NCI-H446 (cell line): ENCODE measurements around the gene PRKACA.
"Not testable (repeated sequence)": the region's sequence is repeated elsewhere in the genome, so short reads cannot be mapped to it uniquely, and the experiment has no call there.

ENCODE experiments used
- DNase-seq, 2 experiments: peaks; one replicate each; lab custom pipeline; 2025; lab: John Stamatoyannopoulos, UW

The PRKACA gene

DNA sequence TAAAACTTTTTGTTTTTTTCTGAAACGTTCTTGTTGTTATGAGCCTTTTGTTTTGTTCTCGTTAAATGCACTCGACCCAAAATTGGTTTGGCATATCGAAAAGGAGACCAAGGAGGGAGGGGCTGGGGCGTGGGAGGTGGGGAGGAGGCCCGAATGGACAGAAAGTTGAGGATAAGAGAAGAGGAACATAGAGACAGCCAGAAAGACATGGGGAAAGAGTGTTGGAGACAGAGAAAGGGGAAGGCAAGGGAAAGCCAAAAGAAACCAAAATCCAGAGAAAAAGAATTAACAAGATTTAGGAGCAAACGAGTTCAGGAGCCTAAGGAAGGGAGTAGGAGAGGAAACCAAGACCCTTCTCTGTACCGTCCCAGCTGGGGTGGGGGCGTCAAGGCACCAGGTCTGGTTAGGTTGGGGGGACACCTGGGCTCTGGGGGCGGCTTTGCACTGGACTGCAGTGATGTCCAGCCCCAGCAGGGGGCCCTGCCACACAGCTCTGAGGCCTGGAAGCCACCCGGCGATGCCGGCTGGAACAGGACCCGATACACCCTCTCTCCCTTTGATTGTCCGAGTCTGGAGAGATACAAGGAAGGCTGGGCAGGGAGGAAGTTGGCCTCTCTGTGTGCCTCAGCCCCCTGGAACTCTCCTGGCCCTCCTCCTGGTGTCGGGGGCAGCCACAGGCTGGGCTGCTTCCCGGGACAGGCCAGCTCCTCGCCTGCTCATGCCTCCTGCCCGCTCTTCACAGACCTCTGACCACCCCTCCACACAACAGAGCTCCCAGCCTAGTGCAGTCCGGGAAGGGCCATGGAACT lies 30.4 kb upstream of the PRKACA start:
- DNase-seq, result no peak

DNA sequence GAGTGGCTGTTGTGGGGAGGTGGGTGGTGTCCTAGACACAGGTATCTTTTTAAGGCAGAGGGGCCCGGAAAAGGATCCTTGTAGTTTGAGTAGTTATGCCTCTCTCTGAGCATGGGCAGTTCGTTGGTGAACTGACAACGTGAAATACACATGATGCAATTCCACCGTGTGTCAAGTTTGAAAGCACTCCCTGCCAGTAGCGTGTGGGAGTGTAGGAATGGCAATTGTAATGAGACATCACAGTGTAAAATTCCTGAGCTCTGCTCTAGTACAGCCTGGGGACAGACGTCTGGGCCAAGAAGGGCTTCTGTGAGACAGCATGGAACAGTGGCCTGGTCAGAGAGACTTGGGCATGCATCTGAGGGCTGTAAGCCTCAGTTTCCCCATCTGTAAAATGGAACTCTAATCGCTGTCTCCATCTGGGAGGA lies 29.2 kb upstream of the PRKACA start:
- DNase-seq, result no peak

DNA sequence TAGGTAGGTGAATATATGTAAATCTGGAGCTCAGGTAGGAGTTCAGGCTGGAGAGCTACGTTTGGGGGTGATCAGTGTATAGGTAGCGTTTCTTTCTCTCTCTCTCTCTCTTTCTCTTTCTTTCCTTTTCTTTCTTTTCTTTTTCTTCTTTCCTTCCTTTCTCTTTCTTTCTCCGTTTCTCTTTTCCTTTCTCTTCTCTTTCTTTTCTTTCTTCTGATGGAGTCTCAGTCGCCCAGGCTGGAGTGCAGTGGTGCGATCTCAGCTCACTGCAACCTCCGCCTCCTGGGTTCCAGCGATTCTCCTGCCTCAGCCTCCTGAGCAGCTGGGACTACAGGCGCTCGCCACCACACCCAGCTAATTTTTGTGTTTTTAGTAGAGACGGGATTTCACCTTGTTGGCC lies 28.6 kb upstream of the PRKACA start:
- DNase-seq, result not testable (repeated sequence)

DNA sequence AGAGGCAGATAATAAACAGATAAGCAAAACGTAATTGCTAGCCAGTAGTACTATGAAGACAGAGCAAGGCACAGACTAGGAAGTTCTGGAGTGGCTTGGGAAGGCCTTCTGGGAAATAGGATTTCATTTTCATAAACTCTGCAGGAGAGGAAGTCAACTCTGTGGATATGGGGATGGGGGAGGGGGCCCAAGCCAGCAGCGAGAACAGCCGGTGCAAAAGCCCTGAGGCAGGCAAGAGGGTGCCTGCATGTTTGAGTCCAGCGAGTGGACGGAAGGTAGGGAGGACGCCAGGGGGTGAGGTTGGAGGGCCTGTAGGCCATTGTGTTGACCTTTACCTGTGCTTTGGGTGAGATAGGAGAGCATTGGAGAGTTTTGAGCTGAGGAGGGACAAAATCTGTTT lies 27.8 kb upstream of the PRKACA start:
- no peak for DNase-seq

DNA sequence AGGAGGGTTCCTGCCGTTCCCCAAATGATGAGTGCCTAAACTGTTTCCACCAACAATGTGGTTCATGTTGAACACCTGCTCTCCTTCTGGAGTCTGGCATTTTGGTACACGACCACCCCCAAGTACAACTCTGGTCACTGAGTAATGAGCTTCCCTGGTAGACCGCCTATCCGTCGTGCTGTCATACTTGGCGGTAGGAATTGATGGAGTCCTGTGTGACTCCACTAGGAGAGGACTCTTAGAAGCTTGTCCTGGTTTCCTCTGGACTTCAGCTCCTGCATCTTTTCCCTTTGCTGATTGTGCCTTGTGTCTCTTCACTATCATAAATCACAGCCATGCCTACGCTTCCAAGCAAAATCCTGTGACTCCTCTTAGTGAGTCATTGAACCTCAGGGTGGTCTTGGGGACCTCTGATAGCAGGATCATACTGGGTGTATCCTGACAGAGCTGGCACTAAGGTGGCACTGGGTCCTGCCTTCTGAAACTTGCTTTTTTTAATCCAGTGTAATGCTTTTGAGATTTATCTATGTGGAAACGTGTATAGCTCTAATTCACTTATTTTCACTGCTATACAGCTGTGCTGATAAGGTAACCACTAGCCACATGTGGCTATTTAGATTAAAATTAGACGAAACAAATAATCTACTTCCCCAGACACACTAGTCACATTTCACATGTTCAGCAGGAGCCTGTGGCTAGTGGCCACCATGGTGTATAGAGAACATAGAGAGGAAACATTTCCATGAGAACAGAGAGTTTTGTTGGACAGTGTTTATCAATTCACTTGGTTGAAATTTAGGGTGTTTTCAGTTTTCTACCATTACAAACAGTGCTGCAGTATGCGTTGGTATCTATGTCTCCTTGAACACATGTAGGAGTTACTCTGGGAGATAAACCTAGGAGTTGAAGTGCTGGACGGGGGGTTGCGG lies 25.0 kb upstream of the PRKACA start:
- DNase-seq, result no peak

- no peak for DNase-seq
Measured at GRCh38 chr19:14141041-14141440, 23.5 kb upstream of the PRKACA start.

GRCh38 chr19:14139944-14140343 lies 22.4 kb upstream of the PRKACA start:
- no peak for DNase-seq

DNA sequence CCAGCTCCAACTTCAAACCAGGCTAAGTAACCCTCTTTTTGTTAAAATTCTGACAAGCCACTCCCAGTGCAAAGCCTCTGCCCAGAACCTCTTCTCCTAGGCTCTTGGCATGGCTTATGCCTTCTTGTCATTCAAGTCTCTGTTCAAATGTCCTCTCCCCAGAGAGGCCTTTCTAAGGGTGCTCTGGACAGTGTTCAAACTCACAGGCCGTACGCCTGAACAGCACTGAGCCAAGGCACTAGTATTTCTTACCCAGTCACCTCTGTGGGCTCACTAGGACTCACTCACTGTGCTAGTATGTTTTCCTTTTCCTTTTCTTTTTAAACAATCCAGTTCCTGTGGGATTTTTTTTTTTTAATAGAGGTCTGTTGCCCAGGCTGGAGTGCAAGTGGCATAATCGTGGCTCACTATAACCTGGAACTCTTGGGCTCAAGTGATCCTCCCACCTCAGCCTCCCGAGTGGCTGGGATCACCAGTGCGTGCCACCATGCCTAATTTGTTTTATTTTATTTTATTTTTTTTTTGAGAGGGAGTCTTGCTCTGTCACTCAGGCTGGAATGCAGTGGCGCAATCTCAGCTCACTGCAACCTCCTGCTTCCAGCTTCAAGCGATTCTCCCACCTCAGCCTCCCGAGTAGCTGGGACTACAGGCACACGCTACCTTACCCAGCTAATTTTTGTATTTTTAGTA lies 21.2 kb upstream of the PRKACA start:
- DNase-seq, result no peak

DNA sequence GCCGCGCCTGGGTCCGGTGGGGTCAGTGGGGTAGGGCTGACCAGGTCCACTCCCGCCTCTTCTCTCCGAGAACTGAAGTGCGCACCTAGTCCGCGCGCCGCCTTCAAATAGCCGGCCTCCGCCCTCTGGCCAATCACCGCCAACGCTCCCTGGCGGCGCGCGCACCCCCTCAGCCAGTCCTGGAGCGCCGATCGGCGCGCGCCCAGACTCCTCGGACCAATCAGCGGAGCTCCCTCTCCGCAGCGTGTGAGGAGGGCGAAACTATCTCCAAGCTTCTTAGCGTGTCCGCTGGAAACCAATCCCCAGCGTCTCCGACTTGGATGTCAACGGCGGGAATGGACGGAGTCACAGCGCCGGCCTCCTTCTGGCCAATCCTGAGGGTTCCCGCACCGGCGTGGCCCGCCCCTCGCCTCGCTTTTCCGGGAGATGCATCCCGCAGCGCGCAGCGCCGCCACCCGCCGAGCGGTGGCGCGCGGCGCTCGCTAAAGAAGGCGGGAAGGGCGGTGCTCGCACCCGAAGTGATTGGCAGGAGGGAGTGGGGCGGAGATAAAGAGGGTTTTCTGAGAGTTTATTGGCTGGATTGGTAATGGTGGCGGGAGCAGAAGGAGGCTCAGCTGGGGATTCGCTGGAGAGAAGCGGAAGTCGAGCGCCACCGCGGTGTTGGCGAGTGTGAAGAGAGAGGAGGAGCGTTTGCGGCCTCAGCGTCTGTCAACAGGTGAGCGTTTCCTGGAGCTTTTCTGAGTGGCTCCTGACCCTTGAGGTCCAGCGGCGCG lies 19.1 kb upstream of the PRKACA start, which contains the start of gene ASF1B:
Gene ASF1B, minus strand, starts transcription at position 81 of the 773 bp plus-strand sequence. CDS start 133 bp downstream, outside the sequence.
- DNase-seq, result peak; percentile 100

DNA sequence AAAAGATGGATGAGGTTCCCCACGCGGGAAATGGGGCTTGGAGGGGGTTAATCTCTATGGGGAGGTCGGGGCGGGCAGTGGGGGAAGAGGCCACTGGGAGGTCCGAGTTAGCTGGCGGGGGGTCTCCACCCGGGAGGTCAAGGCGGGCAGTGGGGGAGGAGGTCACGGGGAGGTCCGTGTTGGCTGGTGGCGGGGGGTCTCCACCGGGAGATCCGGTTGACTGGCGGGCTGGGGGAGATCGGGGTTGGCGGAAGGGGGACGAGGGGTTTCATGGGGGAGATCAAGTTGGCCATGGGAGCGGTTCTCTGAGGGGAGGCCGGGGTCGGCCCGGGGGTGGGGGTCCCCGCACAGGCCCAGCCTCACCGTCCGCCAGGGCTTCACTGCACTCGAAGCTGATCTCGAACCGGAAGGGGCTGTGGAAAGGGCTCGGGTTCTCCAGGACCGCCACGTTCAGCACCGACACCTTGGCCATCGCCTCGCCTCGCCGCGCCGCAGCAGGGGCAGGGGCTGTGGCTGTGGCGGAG lies 18.5 kb upstream of the PRKACA start:
- no peak for DNase-seq

DNA sequence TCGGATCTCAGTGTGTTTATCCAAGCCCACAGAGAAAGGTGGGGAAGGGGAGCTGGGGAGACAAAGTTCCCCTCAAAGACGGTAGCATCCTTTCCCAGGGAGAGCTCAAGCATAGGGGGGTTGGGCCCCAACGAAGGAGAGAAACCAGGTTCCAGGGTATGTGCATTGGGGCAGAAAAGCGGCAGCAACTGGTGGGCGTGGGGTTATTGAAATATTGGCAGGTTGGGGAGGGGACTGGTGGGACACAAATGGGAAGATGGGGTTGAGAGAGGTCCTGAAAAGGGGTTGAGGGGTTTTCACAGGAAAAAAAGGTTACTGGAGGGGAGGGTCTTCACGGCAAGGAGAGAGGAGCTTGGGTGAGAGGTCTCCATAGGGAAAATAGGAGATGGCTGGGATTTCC lies 17.8 kb upstream of the PRKACA start:
- DNase-seq, result no peak

- DNase-seq, result no peak
Measured at GRCh38 chr19:14127929-14128509, 10.5 kb upstream of the PRKACA start.

- no peak for DNase-seq
Measured at GRCh38 chr19:14127176-14127575, 9.6 kb upstream of the PRKACA start.

DNA sequence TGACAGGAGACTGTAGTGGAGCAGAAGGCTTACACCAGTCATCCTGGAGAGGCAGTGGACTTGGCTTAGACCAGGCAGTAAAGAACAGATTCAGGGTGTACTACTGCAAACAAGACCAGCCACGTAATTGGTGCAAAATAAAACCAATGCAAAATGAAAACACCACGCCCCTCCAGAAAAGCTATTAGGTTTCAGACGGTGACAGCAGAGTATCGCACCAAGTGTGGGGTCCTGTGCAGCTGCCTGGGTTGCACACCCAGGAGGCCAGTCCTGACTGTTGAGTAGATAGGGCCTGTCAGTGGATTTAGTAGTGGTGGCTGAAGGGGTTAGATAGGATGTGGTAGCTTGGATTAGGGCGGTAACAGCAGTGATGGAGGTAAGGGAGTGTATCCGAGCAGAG lies 5.4 kb upstream of the PRKACA start:
- DNase-seq, result no peak

GRCh38 chr19:14120497-14120780 lies 2.9 kb upstream of the PRKACA start:
- no peak for DNase-seq

- no peak for DNase-seq
Measured at GRCh38 chr19:14119644-14120496, 2.3 kb upstream of the PRKACA start.

DNA sequence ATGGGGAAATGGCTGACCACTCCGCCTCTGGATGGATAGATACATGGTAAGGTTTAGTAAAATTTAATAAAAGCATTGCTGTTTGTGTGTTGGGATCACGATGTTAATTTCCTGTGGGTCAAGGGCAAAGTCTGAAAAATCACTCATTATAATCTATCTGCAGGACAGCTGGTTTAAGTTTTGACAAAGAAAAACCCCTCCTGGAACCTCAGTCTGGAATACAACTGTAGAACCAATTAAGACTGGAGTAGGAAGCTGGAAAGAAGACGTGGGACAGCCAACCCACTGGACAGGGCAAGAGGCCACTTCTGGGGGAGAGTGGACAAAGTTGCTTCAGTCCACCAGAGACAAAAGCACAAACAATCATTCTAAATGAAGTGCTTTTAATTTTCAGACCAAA lies 1.6 kb upstream of the PRKACA start:
- no peak for DNase-seq

DNA sequence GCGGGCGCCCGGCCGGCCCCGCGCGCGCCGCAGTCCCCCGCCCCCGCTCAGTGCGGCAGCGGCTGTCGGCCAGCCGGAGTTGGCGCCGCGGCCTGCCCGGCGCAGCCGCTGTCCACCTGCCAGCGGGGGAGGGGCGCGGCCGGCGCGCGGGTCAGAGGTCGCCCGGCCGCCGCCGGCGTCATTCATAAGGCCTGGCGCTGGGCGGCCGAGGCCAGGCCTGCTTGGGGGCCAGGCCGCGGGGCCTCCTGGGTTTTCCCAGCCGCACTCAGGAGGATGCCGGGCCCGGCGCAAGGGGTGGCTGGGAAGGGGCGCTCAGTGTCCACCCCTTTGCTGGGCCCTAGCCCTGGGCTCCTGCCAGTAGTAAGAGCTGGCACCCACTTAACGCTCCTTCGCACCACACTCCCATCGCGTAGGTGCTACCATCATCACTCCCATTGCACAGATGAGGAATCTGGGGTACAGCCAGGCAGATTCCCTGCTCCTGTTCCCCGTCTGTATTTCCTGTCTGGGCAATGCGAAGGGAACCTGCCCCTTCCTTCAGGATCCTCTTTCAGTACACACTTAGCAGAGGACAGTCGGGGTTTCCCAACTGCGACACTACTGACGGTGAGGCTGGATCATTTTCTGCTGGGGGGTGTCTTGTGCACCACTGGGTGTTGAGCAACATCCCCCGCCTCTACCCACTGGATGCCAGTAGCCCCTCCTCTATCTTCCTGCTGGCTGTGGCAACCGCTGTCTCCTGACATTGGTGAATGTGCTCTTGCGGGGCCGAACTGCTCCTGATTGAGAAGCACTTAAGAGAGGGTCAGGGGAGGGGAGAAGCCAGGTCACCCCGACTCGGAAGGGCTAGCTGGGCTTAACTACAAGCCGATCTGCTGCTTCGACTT lies 846 bp upstream of the PRKACA start:
- DNase-seq, result no peak

DNA sequence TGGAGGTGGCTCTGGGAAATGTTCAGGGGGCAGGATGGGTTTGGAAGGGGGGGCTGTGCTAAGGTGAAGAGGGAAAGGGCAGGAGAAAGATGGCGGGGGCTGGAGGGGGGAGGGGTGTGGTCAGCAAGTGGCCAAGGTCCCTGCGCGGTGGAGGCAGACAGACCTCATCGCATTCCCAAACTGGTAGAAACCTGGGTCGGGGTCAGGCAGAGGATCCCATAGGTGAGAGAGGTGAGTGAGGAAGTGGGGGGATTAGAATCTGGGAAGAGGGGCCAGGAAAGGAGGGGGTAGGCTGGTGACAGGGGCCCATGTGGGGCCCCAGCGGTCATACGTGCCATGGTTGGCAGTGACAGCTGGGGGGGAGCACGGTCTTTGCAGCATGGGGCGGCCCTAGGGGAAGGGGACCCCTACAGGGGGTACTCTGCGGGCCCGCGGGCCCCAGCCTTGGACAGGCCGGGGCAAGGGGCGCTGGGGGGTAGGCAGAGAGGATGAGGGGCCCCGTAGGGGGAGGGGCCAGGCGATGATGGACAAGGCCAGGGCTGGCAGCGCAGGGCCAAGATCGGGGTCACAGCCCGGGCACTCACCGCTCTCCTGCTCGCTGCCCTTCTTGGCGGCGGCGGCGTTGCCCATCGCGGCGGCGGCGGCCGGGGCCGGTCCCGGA lies 514 bp downstream of the PRKACA start:
- no peak for DNase-seq
